ENCODE measurements around the gene SLC2A14. TPM values are rescaled to one million over a fixed set of nuclear protein-coding genes. Genes with fewer than 3 reads are reported as not detected.
"Not testable (repeated sequence)": the region's sequence is repeated elsewhere in the genome, so short reads cannot be mapped to it uniquely, and the experiment has no call there.

Gene SLC2A14
- total and polyA plus RNA-seq, 2 experiments from 2014 or later = not detected

DNA sequence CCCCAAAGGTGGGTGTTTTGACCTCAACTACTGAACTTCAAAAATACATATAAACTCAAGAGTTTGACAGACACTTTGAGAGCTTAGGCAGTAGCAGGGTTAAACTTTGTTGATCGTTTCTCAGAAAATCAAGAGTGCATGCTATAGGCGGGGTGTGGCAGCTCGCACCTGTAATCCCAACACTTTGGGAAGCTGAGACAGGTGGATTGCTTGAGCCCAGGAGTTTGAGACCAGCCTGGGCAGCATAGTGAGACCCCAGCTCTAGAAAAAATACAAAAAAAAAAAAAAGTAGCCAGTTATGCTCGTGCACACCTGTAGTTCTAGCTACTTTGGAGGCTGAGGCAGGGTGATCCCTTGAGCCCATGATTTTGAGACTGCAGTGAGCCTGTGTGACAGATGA lies 71.3 kb downstream of the SLC2A14 start:
- 48 to 51% methylated on average over 4 of the region's 4 CpGs for WGBS, 2 experiments (ENCODE audit: low coverage in 1 of 2, low lambda C conversion rate in 2 of 2, missing lambda C conversion rate in 2 of 2)
- Histone ChIP-seq H3K27ac (no peak overlapping the region), H3K9me2 (ENCODE audit: insufficient read depth) (no peaks in the 10 kb centered on the region), H3K9ac (no peak overlapping the region), H3F3A (ENCODE audit: insufficient read depth) (no peaks in the 10 kb centered on the region), H3K9me3 (ENCODE audit: low read depth) (no peaks in the 10 kb centered on the region), H3K27me3 (replicated peaks; ENCODE audit: insufficient read depth) (no peaks in the 10 kb centered on the region), H3K4me2 (ENCODE audit: unreplicated experiment) (no peak overlapping the region), H3K4me3 (no peak overlapping the region), H3K4me1 (ENCODE audit: insufficient read depth) (peaks cover 13% of the 10 kb centered on the region; the same call in 1 of the 2 replicates), H2AFZ (no peak overlapping the region), H4K20me1 (ENCODE audit: insufficient read depth) (no peaks in the 10 kb centered on the region), H3K36me3 (ENCODE audit: low read depth) (no peaks in the 10 kb centered on the region), H3K79me2 (ENCODE audit: insufficient read depth) (no peaks in the 10 kb centered on the region)
- DNase-seq = no peak
- TF ChIP-seq EZH2 (IDR thresholded peaks at IDR 0.05; ENCODE audit: insufficient read depth, poor library complexity, severe bottlenecking) (no peak), EZH2phosphoT487 (IDR thresholded peaks at IDR 0.05; ENCODE audit: insufficient read depth, low read depth) (no peak)
- in situ Hi-C loops (cut with MboI) = loop anchor here (5.0 kb wide), 1 partner anchor 119 kb away; no protein-coding TSS in a partner anchor

DNA sequence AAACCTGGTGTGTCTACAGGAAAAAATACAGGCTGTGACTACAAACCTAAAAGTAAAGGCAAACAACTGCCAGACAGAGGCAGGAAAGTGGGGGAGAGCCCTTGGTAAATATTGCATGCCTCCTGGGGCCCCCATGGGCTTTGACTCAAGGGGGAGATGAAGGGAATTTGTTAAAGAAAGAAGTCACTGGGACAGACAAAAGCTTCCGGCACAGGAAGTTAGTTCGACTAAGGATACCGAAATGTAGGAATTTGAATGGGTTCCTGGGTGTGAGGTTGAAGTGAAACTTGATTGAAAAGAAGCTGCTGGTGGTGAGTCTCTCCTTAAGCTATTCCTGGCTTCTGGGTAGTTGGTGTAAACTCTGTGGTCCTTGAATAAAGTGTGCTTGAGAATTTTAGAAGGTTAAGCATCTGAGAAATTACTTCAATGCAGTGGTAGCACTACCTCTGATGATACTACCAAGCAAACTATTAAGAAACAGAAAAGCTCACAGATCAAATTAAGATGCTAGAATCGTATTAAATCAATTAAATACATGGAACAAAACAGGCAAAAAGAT lies 73.9 kb downstream of the SLC2A14 start:
- H3K27me3 ChIP-seq (replicated peaks; ENCODE audit: insufficient read depth); H3K4me2 ChIP-seq (ENCODE audit: unreplicated experiment); H3K9ac ChIP-seq; H4K20me1 ChIP-seq (ENCODE audit: insufficient read depth); H3K4me3 ChIP-seq; DNase-seq; H3K9me2 ChIP-seq (ENCODE audit: insufficient read depth); in situ Hi-C loops (cut with MboI); H3K79me2 ChIP-seq (ENCODE audit: insufficient read depth); H3K9me3 ChIP-seq (ENCODE audit: low read depth); H3K36me3 ChIP-seq (ENCODE audit: low read depth); H2AFZ ChIP-seq; H3K27ac ChIP-seq; H3F3A ChIP-seq (ENCODE audit: insufficient read depth); H3K4me1 ChIP-seq (ENCODE audit: insufficient read depth): not testable (repeated sequence)
- WGBS, 2 experiments (ENCODE audit: low coverage in 1 of 2, low lambda C conversion rate in 2 of 2, missing lambda C conversion rate in 2 of 2) = 18 to 20% methylated on average over 1 of the region's 4 CpGs

DNA sequence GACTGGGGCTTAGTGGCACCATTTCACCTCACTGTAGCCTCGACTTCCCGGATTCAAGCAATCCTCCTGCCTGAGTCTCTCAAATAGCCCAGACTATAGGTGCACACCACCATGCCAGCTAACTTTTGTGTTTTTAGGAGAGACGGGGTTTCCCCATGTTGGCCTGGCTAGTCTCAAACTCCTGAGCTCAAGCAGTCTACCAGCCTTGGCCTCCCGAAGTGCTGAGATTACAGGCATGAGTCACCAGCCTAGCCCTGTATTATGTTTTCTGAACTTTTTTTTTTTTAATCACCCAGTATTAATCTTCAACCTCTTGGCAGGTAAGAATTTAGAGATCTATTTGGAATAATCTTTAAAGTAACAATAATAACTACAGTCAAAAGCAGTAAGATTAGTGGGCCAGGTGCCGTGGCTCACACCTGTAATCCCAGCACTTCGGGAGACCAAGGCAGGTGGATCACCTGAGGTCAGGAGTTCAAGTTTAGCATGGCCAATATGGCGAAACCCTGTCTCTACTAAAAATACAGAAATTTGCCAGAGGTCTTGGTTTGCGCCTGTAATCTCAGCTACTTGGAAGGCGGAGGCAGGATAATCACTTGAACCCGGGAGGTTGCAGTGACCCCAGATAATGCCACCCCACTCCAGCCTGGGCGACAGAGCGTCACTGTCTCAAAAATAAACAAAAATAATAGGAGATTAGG lies 74.9 kb downstream of the SLC2A14 start:
- DNase-seq = peak; percentile 46
- H4K20me1 ChIP-seq (ENCODE audit: insufficient read depth) = no peaks in the 10 kb centered on the region
- 0 out of 2 replicates have a peak overlapping the region, but pooled peaks have one; percentile 27 for H2AFZ ChIP-seq
- H3K9me2 ChIP-seq (ENCODE audit: insufficient read depth) = no peaks in the 10 kb centered on the region
- no peaks in the 10 kb centered on the region for H3F3A ChIP-seq (ENCODE audit: insufficient read depth)
- TF ChIP-seq EZH2 (IDR thresholded peaks at IDR 0.05; ENCODE audit: insufficient read depth, poor library complexity, severe bottlenecking) (no peak), EZH2phosphoT487 (IDR thresholded peaks at IDR 0.05; ENCODE audit: insufficient read depth, low read depth) (no peak)
- H3K9ac ChIP-seq = no peak overlapping the region
- no peak overlapping the region for H3K27ac ChIP-seq
- H3K4me3 ChIP-seq = no peak overlapping the region
- H3K27me3 ChIP-seq (replicated peaks; ENCODE audit: insufficient read depth) = no peaks in the 10 kb centered on the region; the same call in 1 of the 2 replicates
- H3K4me2 ChIP-seq (ENCODE audit: unreplicated experiment) = no peak overlapping the region
- no peaks in the 10 kb centered on the region for H3K36me3 ChIP-seq (ENCODE audit: low read depth)
- no peaks in the 10 kb centered on the region for H3K4me1 ChIP-seq (ENCODE audit: insufficient read depth)
- 53 to 57% methylated on average over 12 of the region's 12 CpGs for WGBS, 2 experiments (ENCODE audit: low coverage in 1 of 2, low lambda C conversion rate in 2 of 2, missing lambda C conversion rate in 2 of 2)
- no peaks in the 10 kb centered on the region for H3K9me3 ChIP-seq (ENCODE audit: low read depth)
- H3K79me2 ChIP-seq (ENCODE audit: insufficient read depth) = no peaks in the 10 kb centered on the region
- in situ Hi-C loops (cut with MboI) = no loop called here

DNA sequence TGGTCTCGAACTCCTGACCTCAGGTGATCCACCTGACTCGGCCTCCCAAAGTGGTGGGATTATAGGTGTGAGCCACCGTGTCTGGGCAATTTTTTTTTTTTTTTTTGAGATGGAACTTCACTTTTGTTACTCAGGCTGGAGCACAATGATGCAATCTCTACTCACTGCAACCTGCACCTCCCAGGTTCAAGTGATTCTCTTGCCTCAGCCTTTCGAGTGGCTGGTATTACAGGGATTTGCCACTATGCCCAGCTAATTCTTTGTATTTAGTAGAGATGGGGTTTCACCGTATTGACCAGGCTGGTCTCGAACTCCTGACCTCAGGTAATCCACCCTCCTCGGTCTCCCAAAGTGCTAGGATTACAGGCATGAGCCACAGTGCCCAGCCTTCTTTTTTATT lies 75.4 kb downstream of the SLC2A14 start:
- H3K27me3 ChIP-seq (replicated peaks; ENCODE audit: insufficient read depth); H2AFZ ChIP-seq; in situ Hi-C loops (cut with MboI); H3K9me3 ChIP-seq (ENCODE audit: low read depth); H3K4me3 ChIP-seq; DNase-seq; H3K9ac ChIP-seq; H3K9me2 ChIP-seq (ENCODE audit: insufficient read depth); H3K79me2 ChIP-seq (ENCODE audit: insufficient read depth); H3K27ac ChIP-seq; H4K20me1 ChIP-seq (ENCODE audit: insufficient read depth); H3K4me1 ChIP-seq (ENCODE audit: insufficient read depth); H3K4me2 ChIP-seq (ENCODE audit: unreplicated experiment); H3F3A ChIP-seq (ENCODE audit: insufficient read depth); H3K36me3 ChIP-seq (ENCODE audit: low read depth): not testable (repeated sequence)
- 68 to 69% methylated on average over 7 of the region's 7 CpGs for WGBS, 2 experiments (ENCODE audit: low coverage in 1 of 2, low lambda C conversion rate in 2 of 2, missing lambda C conversion rate in 2 of 2)

Measured in GM23248 (cell line).